ENCODE data around the gene PFDN5.
A peak's percentile ranks its signal among the peaks of the same experiment; 100 is the strongest.
"Not testable (repeated sequence)": the region's sequence is repeated elsewhere in the genome, so short reads cannot be mapped to it uniquely, and the experiment has no call there.

The PFDN5 gene

GRCh38 chr12:53289891-53290290, 5.5 kb upstream of the PFDN5 start:
- no peak overlapping the region for H3K4me3 ChIP-seq (ENCODE audit: low read depth, low read length)
- no peak overlapping the region for H3K27ac ChIP-seq
- TF ChIP-seq CTCF (IDR thresholded peaks at IDR 0.05; ENCODE audit: low read depth, low read length), result no peak
- peaks cover 85% of the 10 kb centered on the region for H3K36me3 ChIP-seq
- no peak for DNase-seq
- H3K27me3 ChIP-seq (ENCODE audit: insufficient read depth, low read depth, severe bottlenecking), result no peaks in the 10 kb centered on the region
- H3K9me3 ChIP-seq (ENCODE audit: severe bottlenecking), result no peaks in the 10 kb centered on the region

GRCh38 chr12:53290661-53291060, 4.7 kb upstream of the PFDN5 start:
- H3K27ac ChIP-seq, result no peak overlapping the region
- no peak for DNase-seq
- no peak for TF ChIP-seq CTCF (IDR thresholded peaks at IDR 0.05; ENCODE audit: low read depth, low read length)
- H3K27me3 ChIP-seq (ENCODE audit: insufficient read depth, low read depth, severe bottlenecking), result no peaks in the 10 kb centered on the region
- H3K9me3 ChIP-seq (ENCODE audit: severe bottlenecking), result no peaks in the 10 kb centered on the region
- H3K36me3 ChIP-seq, result peaks cover 80% of the 10 kb centered on the region
- H3K4me3 ChIP-seq (ENCODE audit: low read depth, low read length), result no peak overlapping the region

DNA sequence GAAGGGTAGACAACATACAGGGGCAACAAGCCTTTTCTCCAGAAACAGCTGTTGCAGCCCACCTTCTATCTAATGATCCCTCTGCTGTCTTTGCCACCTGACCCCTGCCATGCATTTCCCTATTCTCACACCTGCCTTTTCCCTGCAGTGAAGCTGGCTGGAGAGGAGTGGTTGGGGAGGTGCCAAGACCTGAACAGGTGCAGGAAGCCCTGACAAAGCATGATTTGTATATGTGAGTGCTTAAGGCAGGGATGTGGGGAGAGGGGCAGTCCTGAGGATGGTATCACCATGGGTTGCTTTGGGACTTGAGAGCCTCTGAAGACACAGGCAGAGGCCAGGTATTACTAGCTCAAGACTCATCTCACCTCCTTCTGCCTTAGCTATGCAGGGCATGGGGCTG, 2.9 kb upstream of the PFDN5 start:
- Histone ChIP-seq H3K4me3 (ENCODE audit: low read depth, low read length) (no peak overlapping the region), H3K27ac (no peak overlapping the region), H3K27me3 (ENCODE audit: insufficient read depth, low read depth, severe bottlenecking) (no peaks in the 10 kb centered on the region), H3K9me3 (ENCODE audit: severe bottlenecking) (no peaks in the 10 kb centered on the region), H3K36me3 (peaks cover 76% of the 10 kb centered on the region)
- TF ChIP-seq CTCF (IDR thresholded peaks at IDR 0.05; ENCODE audit: low read depth, low read length), result no peak
- no peak for DNase-seq

GRCh38 chr12:53295891-53296219, 513 bp downstream of the PFDN5 start:
- H3K4me3 ChIP-seq (ENCODE audit: low read depth, low read length), result peak overlapping the region; percentile 71
- DNase-seq, result no peak
- peak overlapping the region; percentile 80 for H3K27ac ChIP-seq
- H3K36me3 ChIP-seq, result peaks cover 60% of the 10 kb centered on the region
- no peaks in the 10 kb centered on the region for H3K27me3 ChIP-seq (ENCODE audit: insufficient read depth, low read depth, severe bottlenecking)
- TF ChIP-seq CTCF (IDR thresholded peaks at IDR 0.05; ENCODE audit: low read depth, low read length), result no peak
- H3K9me3 ChIP-seq (ENCODE audit: severe bottlenecking), result no peaks in the 10 kb centered on the region

GRCh38 chr12:53297106-53297505, 1.8 kb downstream of the PFDN5 start:
- H3K4me3 ChIP-seq (ENCODE audit: low read depth, low read length); H3K9me3 ChIP-seq (ENCODE audit: severe bottlenecking): not testable (repeated sequence)
- peaks cover 64% of the 10 kb centered on the region for H3K36me3 ChIP-seq

DNA sequence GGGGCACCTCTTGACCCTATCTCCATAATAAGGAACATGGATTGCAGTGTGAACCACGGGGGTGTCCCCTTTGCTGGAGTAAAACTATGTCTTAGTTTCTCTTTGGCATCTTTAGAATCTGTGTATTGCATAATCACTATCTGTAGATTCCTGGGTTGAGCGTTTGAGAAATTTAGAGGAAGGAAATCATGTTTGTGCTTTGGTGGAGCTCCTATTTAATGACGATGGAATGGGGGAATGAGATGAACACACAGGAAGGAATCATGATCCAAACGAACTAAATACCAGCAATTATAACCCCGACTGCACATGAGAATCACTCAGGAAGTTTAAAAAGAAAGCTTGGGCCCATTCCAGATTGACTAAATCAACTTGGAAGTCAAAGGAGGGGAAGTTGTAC, 2.8 kb downstream of the PFDN5 start:
- H3K27ac ChIP-seq, result no peak overlapping the region
- DNase-seq, result no peak

More at GRCh38 chr12:53297106-53297505, 1.8 kb downstream of the PFDN5 start:
- DNase-seq; H3K27me3 ChIP-seq (ENCODE audit: insufficient read depth, low read depth, severe bottlenecking); H3K27ac ChIP-seq: not testable (repeated sequence)

More for the DNA sequence above, 2.8 kb downstream of the PFDN5 start:
- H3K9me3 ChIP-seq (ENCODE audit: severe bottlenecking), result no peaks in the 10 kb centered on the region
- no peak overlapping the region for H3K4me3 ChIP-seq (ENCODE audit: low read depth, low read length)
- no peaks in the 10 kb centered on the region for H3K27me3 ChIP-seq (ENCODE audit: insufficient read depth, low read depth, severe bottlenecking)
- peaks cover 64% of the 10 kb centered on the region for H3K36me3 ChIP-seq
- no peak for TF ChIP-seq CTCF (IDR thresholded peaks at IDR 0.05; ENCODE audit: low read depth, low read length)

Measured in WERI-Rb-1 (cell line).